Lung (tissue), 12 donors: ENCODE results near the gene IDH3B. TPM values are rescaled to one million over a fixed set of nuclear protein-coding genes. Genes with fewer than 3 reads are reported as not detected.

Source experiments
- ATAC-seq: fragments of 200-7000 bp; cut with Tn5 transposase; one replicate; pipeline ENCODE4 v1.9.1; 2020; ENCODE audit warnings: moderate number of reproducible peaks; ENCODE audit not compliant: insufficient read depth, low FRiP score
- DNase-seq, 3 donors: peaks; one replicate each; pipeline ENCODE4 v3.0.0-alpha.2; 2013 to 2017
- H3K27ac ChIP-seq, 2 donors: one replicate each; pipeline ENCODE4 v1.5.1; 2013; ENCODE audit warnings: mild to moderate bottlenecking in 2 of 2, moderate library complexity in 2 of 2, control low read depth in 1 of 2, inconsistent platforms in 1 of 2, low read depth in 1 of 2, low read length in 1 of 2
- H3K27me3 ChIP-seq, 3 donors: one replicate each; pipeline ENCODE4 v1.5.1; 2013; ENCODE audit warnings: low read length in 2 of 3; ENCODE audit not compliant: control insufficient read depth in 3 of 3, insufficient read depth in 3 of 3
- H3K36me3 ChIP-seq, 4 donors: one replicate each; pipeline ENCODE4 v1.5.1; 2013; ENCODE audit warnings: low read length in 4 of 4, mild to moderate bottlenecking in 1 of 4, moderate library complexity in 1 of 4; ENCODE audit not compliant: control insufficient read depth in 4 of 4, insufficient read depth in 4 of 4
- H3K4me1 ChIP-seq, 5 donors: one replicate each; pipeline ENCODE4 v1.5.1; 2013; ENCODE audit warnings: low read length in 5 of 5, mild to moderate bottlenecking in 2 of 5, moderate library complexity in 1 of 5; ENCODE audit not compliant: control insufficient read depth in 5 of 5, insufficient read depth in 5 of 5
- H3K4me3 ChIP-seq: one replicate; pipeline ENCODE4 v1.5.1; 2013; ENCODE audit warnings: mild to moderate bottlenecking, control low read depth, moderate library complexity
- H3K9ac ChIP-seq, 2 donors: one replicate each; pipeline ENCODE4 v1.5.1; 2013; ENCODE audit warnings: low read length in 2 of 2, control low read depth in 1 of 2; ENCODE audit not compliant: insufficient read depth in 1 of 2
- H3K9me3 ChIP-seq, 4 donors: one replicate each; pipeline ENCODE4 v1.5.1; 2013; ENCODE audit warnings: low read length in 3 of 4, mild to moderate bottlenecking in 1 of 4, moderate library complexity in 1 of 4; ENCODE audit not compliant: control insufficient read depth in 4 of 4, insufficient read depth in 3 of 4
- CTCF ChIP-seq: IDR thresholded peaks from 2 replicates; pipeline ENCODE4 v1.5.1; 2012; ENCODE audit warnings: mild to moderate bottlenecking; ENCODE audit errors: control extremely low read depth, extremely low read depth
- WGBS, 2 donors: extraction: QIAGEN DNeasy Blood & Tissue Kit; methylation state at CpG; one replicate each; pipeline ENCODE4 v1.1.7; 2013; 5-methylcytosine and 5-hydroxymethylcytosine counted together
- polyA plus RNA-seq, 2 donors: library from polyadenylated mRNA; stranded (reverse); fragments of 200-250 nt; gene quantifications; one replicate each; pipeline ENCODE4 v1.2.1, GENCODE V29; 2013
- total RNA-seq, 2 donors: library from RNA; depleted of rRNA in 1 of 2; stranded (reverse); fragments of >200 nt in 1 of 2; gene quantifications; one replicate each; pipeline ENCODE4 v1.2.1, GENCODE V29; 2014 to 2021
- donor health status: control.
- donor health status: control.
- donor health status: Bipolar disorder and iron deficiency.
- donor health status: healthy.
- donor health status: DM: yes; HTN: yes; CAD: no.

IDH3B gene
- total and polyA plus RNA-seq, 4 donors, result 65.3 to 83.1 (median 70.1) TPM

- Histone ChIP-seq H3K9ac (no peak overlapping the region), H3K36me3 (no peaks in the 10 kb centered on the region), H3K27me3 (peaks cover 0 to 39% (median 4%) of the 10 kb centered on the region in 3 donors), H3K27ac (no peak overlapping the region), H3K9me3 (no peaks in the 10 kb centered on the region), H3K4me3 (peak overlapping the region; percentile 48), H3K4me1 (peaks cover 0 to 25% (median 2%) of the 10 kb centered on the region in 5 donors)
- 3% methylated on average over 43 to 89 of the region's 89 CpGs for WGBS, 2 donors
- no peak for ATAC-seq
- peak; percentile 61 to 75 (median 67) for DNase-seq
- TF ChIP-seq CTCF, result no peak
Measured at GRCh38 chr20:2693286-2694007, 29.4 kb upstream of the IDH3B start.

- H3K4me1 ChIP-seq, result peaks cover 0 to 19% (median 2%) of the 10 kb centered on the region in 5 donors
Measured at GRCh38 chr20:2692886-2693285, 28.9 kb upstream of the IDH3B start.

GRCh38 chr20:2692036-2692885 lies 28.2 kb upstream of the IDH3B start, which contains the start of gene EBF4:
Gene EBF4, plus strand, starts transcription at chr20:2692780. Its CDS starts 866 bp downstream, at chr20:2693646.
- H3K27ac ChIP-seq, result peak within 1 kb of the TSS; percentile 61 to 67
- TF ChIP-seq CTCF, result no peak
- peak within 1 kb of the TSS; percentile 12 to 16 for H3K9ac ChIP-seq
- no peaks in the 10 kb centered on the region for H3K9me3 ChIP-seq
- H3K4me1 ChIP-seq, result peaks cover 0 to 14% (median 2%) of the 10 kb centered on the region in 5 donors
- 3 to 9% methylated on average over 43 to 106 of the region's 106 CpGs for WGBS, 2 donors
- DNase-seq, result peak; percentile 63 to 80 (median 76)
- no peaks in the 10 kb centered on the region for H3K36me3 ChIP-seq
- ATAC-seq, result no peak
- H3K4me3 ChIP-seq, result peak within 1 kb of the TSS; percentile 48
- H3K27me3 ChIP-seq, result peaks cover 0 to 43% (median 4%) of the 10 kb centered on the region in 3 donors

More at GRCh38 chr20:2692886-2693285, 28.9 kb upstream of the IDH3B start:
- Histone ChIP-seq H3K4me3 (peak overlapping the region; percentile 48), H3K9me3 (no peaks in the 10 kb centered on the region), H3K36me3 (no peaks in the 10 kb centered on the region), H3K9ac (no peak overlapping the region), H3K27me3 (peaks cover 0 to 39% (median 4%) of the 10 kb centered on the region in 3 donors), H3K27ac (no peak overlapping the region)
- TF ChIP-seq CTCF, result no peak
- 0% methylated on average over 9 to 63 of the region's 64 CpGs for WGBS, 2 donors
- ATAC-seq, result no peak
- no peak for DNase-seq
